ENCODE results near the gene DEGS2. TPM values are rescaled to one million over a fixed set of nuclear protein-coding genes. Genes with fewer than 3 reads are reported as not detected.

Gene DEGS2
- total and polyA plus RNA-seq, 4 experiments from 2014 or later: 0.14 to 0.81 TPM; not detected in 2

- peaks cover 0 to 18% (median 6%) of the 10 kb centered on the region in 8 donors for H3K9me3 Mint-ChIP-seq
- peaks cover 0 to 11% of the 10 kb centered on the region in 2 donors for H3K9me3 ChIP-seq (ENCODE audit: control insufficient read depth in 1 of 2, low read length in 2 of 2)
- no peak overlapping the region for H3K27ac Mint-ChIP-seq
- no peak overlapping the region for H3K4me3 ChIP-seq (ENCODE audit: low read length in 2 of 2)
- peaks cover 2 to 5% of the 10 kb centered on the region in 2 donors for H3K36me3 Mint-ChIP-seq
- no peaks in the 10 kb centered on the region for H3K36me3 ChIP-seq (ENCODE audit: insufficient read depth, low read length)
- POLR2A ChIA-PET (ENCODE audit: partially characterized antibody): interaction anchor here (0.8 to 5.7 kb wide), 2 partner anchors 11 to 14 kb away, joined by 4 to 34 read pairs; no protein-coding TSS in a partner anchor
- intact Hi-C loops (cut with micrococcal nuclease): no loop called here
- H3K4me1 ChIP-seq (ENCODE audit: insufficient read depth, low read length): peaks cover 9% of the 10 kb centered on the region
- H3K27me3 Mint-ChIP-seq: peaks cover 11 to 12% of the 10 kb centered on the region in 2 donors
- peaks cover 0 to 5% (median 1%) of the 10 kb centered on the region in 4 donors for H3K4me1 Mint-ChIP-seq
- H3K4me3 Mint-ChIP-seq: no peak overlapping the region
- no peak for DNase-seq
- H3K27me3 ChIP-seq (ENCODE audit: insufficient read depth, low read length): no peaks in the 10 kb centered on the region
- CTCF ChIA-PET (ENCODE audit: partially characterized antibody): interaction anchor here (1.1 to 2.5 kb wide), 3 partner anchors 8 to 36 kb away, joined by 4 to 10 read pairs (median 6); no protein-coding TSS in a partner anchor
- no peak overlapping the region for H3K27ac ChIP-seq (ENCODE audit: low read depth, low read length)
Observed at GRCh38 chr14:100156776-100157175, 2.7 kb downstream of the DEGS2 start.

GRCh38 chr14:100155756-100156616, 3.5 kb downstream of the DEGS2 start:
- ChIA-PET CTCF (ENCODE audit: partially characterized antibody) (interaction anchor here (0.7 to 2.5 kb wide), 12 partner anchors 8 to 172 kb away, joined by 3 to 10 read pairs (median 4); no protein-coding TSS in a partner anchor), POLR2A (ENCODE audit: partially characterized antibody) (interaction anchor here (0.8 to 5.7 kb wide), 4 partner anchors 10 to 77 kb away, joined by 3 to 34 read pairs (median 4); no protein-coding TSS in a partner anchor)
- Mint-ChIP-seq H3K9me3 (peaks cover 0 to 19% (median 6%) of the 10 kb centered on the region in 8 donors), H3K4me3 (peak overlapping the region in 1 of 8 donors; percentile 15), H3K4me1 (peaks cover 0 to 10% (median 1%) of the 10 kb centered on the region in 4 donors), H3K27me3 (peaks cover 11 to 12% of the 10 kb centered on the region in 2 donors), H3K27ac (no peak overlapping the region), H3K36me3 (peaks cover 2 to 5% of the 10 kb centered on the region in 2 donors)
- Histone ChIP-seq H3K36me3 (ENCODE audit: insufficient read depth, low read length) (no peaks in the 10 kb centered on the region), H3K4me3 (ENCODE audit: low read length in 2 of 2) (no peak overlapping the region), H3K9me3 (ENCODE audit: control insufficient read depth in 1 of 2, low read length in 2 of 2) (peaks cover 0 to 11% of the 10 kb centered on the region in 2 donors), H3K27ac (ENCODE audit: low read depth, low read length) (no peak overlapping the region), H3K27me3 (ENCODE audit: insufficient read depth, low read length) (no peaks in the 10 kb centered on the region), H3K4me1 (ENCODE audit: insufficient read depth, low read length) (peaks cover 9% of the 10 kb centered on the region)
- intact Hi-C loops (cut with micrococcal nuclease): no loop called here
- DNase-seq: no peak

GRCh38 chr14:100155049-100155621, 4.3 kb downstream of the DEGS2 start:
- H3K4me3 Mint-ChIP-seq: peak overlapping the region in 2 of 8 donors; percentile 15 to 38
- peaks cover 11% of the 10 kb centered on the region in 2 donors for H3K27me3 Mint-ChIP-seq

GRCh38 chr14:100153560-100153959, 5.9 kb downstream of the DEGS2 start:
- peaks cover 0 to 21% (median 6%) of the 10 kb centered on the region in 8 donors for H3K9me3 Mint-ChIP-seq
- CTCF ChIA-PET (ENCODE audit: partially characterized antibody): interaction anchor here (0.7 kb wide), 1 partner anchor 79 kb away, joined by 3 read pairs; no protein-coding TSS in a partner anchor
- H3K4me3 Mint-ChIP-seq: no peak overlapping the region
- Histone ChIP-seq H3K4me3 (ENCODE audit: low read length in 2 of 2) (no peak overlapping the region), H3K36me3 (ENCODE audit: insufficient read depth, low read length) (no peaks in the 10 kb centered on the region), H3K27me3 (ENCODE audit: insufficient read depth, low read length) (no peaks in the 10 kb centered on the region), H3K4me1 (ENCODE audit: insufficient read depth, low read length) (no peaks in the 10 kb centered on the region), H3K9me3 (ENCODE audit: control insufficient read depth in 1 of 2, low read length in 2 of 2) (peaks cover 0 to 11% of the 10 kb centered on the region in 2 donors), H3K27ac (ENCODE audit: low read depth, low read length) (no peak overlapping the region)
- DNase-seq: no peak
- peak overlapping the region in 1 of 7 donors; percentile 23 for H3K27ac Mint-ChIP-seq
- intact Hi-C loops (cut with micrococcal nuclease): no loop called here
- H3K4me1 Mint-ChIP-seq: peaks cover 0 to 8% (median 1%) of the 10 kb centered on the region in 4 donors
- POLR2A ChIA-PET (ENCODE audit: partially characterized antibody): interaction anchor here (1.0 to 3.1 kb wide), 2 partner anchors 8 to 10 kb away, joined by 3 to 8 read pairs; no protein-coding TSS in a partner anchor
- H3K36me3 Mint-ChIP-seq: peaks cover 2 to 5% of the 10 kb centered on the region in 2 donors
- peaks cover 5 to 8% of the 10 kb centered on the region in 2 donors for H3K27me3 Mint-ChIP-seq

More at GRCh38 chr14:100155049-100155621, 4.3 kb downstream of the DEGS2 start:
- no peak overlapping the region for H3K27ac ChIP-seq (ENCODE audit: low read depth, low read length)
- H3K36me3 Mint-ChIP-seq: peaks cover 2 to 5% of the 10 kb centered on the region in 2 donors
- ChIA-PET POLR2A (ENCODE audit: partially characterized antibody) (interaction anchor here (1.1 to 5.7 kb wide), 3 partner anchors 9 to 76 kb away, joined by 3 to 34 read pairs (median 4); no protein-coding TSS in a partner anchor), CTCF (ENCODE audit: partially characterized antibody) (interaction anchor here (0.7 to 2.5 kb wide), 11 partner anchors 9 to 171 kb away, joined by 3 to 10 read pairs (median 4); no protein-coding TSS in a partner anchor)
- H3K4me1 ChIP-seq (ENCODE audit: insufficient read depth, low read length): peaks cover 8% of the 10 kb centered on the region
- no peak for DNase-seq
- H3K36me3 ChIP-seq (ENCODE audit: insufficient read depth, low read length): no peaks in the 10 kb centered on the region
- peaks cover 0 to 18% (median 6%) of the 10 kb centered on the region in 8 donors for H3K9me3 Mint-ChIP-seq
- H3K27ac Mint-ChIP-seq: peak overlapping the region in 1 of 7 donors; percentile 68
- intact Hi-C loops (cut with micrococcal nuclease): no loop called here
- peaks cover 0 to 11% of the 10 kb centered on the region in 2 donors for H3K9me3 ChIP-seq (ENCODE audit: control insufficient read depth in 1 of 2, low read length in 2 of 2)
- no peak overlapping the region for H3K4me3 ChIP-seq (ENCODE audit: low read length in 2 of 2)
- H3K4me1 Mint-ChIP-seq: peaks cover 0 to 10% (median 1%) of the 10 kb centered on the region in 4 donors
- no peaks in the 10 kb centered on the region for H3K27me3 ChIP-seq (ENCODE audit: insufficient read depth, low read length)

DNA sequence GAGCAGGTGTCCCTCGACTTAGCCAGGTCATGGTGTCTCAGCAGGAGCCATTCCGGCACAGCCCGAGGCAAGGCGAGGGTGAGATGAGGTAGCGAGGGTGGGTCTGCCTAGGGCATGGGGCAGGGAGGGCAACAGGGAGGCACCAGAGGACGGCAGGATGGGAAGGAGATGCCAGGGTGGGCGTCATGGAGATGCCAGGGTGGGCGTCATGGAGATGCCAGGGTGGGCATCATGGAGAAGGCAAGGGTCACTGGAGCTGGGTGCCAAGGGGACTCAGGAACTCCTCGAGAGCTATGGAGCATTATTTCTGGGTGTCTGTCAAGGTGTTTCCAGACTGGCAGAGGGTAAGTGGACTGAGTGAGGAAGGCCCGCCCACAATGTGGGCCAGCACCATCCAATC, 7.4 kb downstream of the DEGS2 start:
- peaks cover 0 to 21% (median 6%) of the 10 kb centered on the region in 8 donors for H3K9me3 Mint-ChIP-seq
- no peaks in the 10 kb centered on the region for H3K36me3 ChIP-seq (ENCODE audit: insufficient read depth, low read length)
- H3K36me3 Mint-ChIP-seq: peaks cover 4 to 5% of the 10 kb centered on the region in 2 donors
- intact Hi-C loops (cut with micrococcal nuclease): no loop called here
- no peak overlapping the region for H3K27ac ChIP-seq (ENCODE audit: low read depth, low read length)
- POLR2A ChIA-PET (ENCODE audit: partially characterized antibody): interaction anchor here (3.1 kb wide), 1 partner anchor 9 kb away, joined by 8 read pairs; no protein-coding TSS in a partner anchor
- H3K27ac Mint-ChIP-seq: peak overlapping the region in 1 of 7 donors; percentile 87
- H3K4me1 Mint-ChIP-seq: peaks cover 7 to 22% (median 13%) of the 10 kb centered on the region in 4 donors
- peak overlapping the region in 1 of 8 donors; percentile 25 for H3K4me3 Mint-ChIP-seq
- peaks cover 0 to 11% of the 10 kb centered on the region in 2 donors for H3K9me3 ChIP-seq (ENCODE audit: control insufficient read depth in 1 of 2, low read length in 2 of 2)
- CTCF ChIA-PET (ENCODE audit: partially characterized antibody): interaction anchor here (1.2 kb wide), 1 partner anchor 169 kb away, joined by 3 read pairs; no protein-coding TSS in a partner anchor
- peaks cover 2 to 5% of the 10 kb centered on the region in 2 donors for H3K27me3 Mint-ChIP-seq
- no peaks in the 10 kb centered on the region for H3K27me3 ChIP-seq (ENCODE audit: insufficient read depth, low read length)
- peaks cover 14% of the 10 kb centered on the region for H3K4me1 ChIP-seq (ENCODE audit: insufficient read depth, low read length)
- DNase-seq: no peak
- H3K4me3 ChIP-seq (ENCODE audit: low read length in 2 of 2): no peak overlapping the region

GRCh38 chr14:100150932-100151587, 8.4 kb downstream of the DEGS2 start:
- H3K4me1 ChIP-seq (ENCODE audit: insufficient read depth, low read length): peaks cover 24% of the 10 kb centered on the region
- Mint-ChIP-seq H3K27me3 (peaks cover 0 to under 1% of the 10 kb centered on the region in 2 donors), H3K9me3 (peaks cover 0 to 21% (median 6%) of the 10 kb centered on the region in 8 donors), H3K4me1 (peaks cover 7 to 32% (median 20%) of the 10 kb centered on the region in 4 donors), H3K36me3 (peaks cover 4 to 5% of the 10 kb centered on the region in 2 donors), H3K27ac (peak overlapping the region in 1 of 7 donors; percentile 77), H3K4me3 (peak overlapping the region in 1 of 8 donors; percentile 17)
- H3K4me3 ChIP-seq (ENCODE audit: low read length in 2 of 2): no peak overlapping the region
- DNase-seq: no peak
- no peak overlapping the region for H3K27ac ChIP-seq (ENCODE audit: low read depth, low read length)
- H3K27me3 ChIP-seq (ENCODE audit: insufficient read depth, low read length): no peaks in the 10 kb centered on the region
- POLR2A ChIA-PET (ENCODE audit: partially characterized antibody): interaction anchor here (0.5 to 3.1 kb wide), 3 partner anchors 7 to 132 kb away, joined by 3 to 8 read pairs (median 3); no protein-coding TSS in a partner anchor
- intact Hi-C loops (cut with micrococcal nuclease): no loop called here
- H3K9me3 ChIP-seq (ENCODE audit: control insufficient read depth in 1 of 2, low read length in 2 of 2): peaks cover 0 to 11% of the 10 kb centered on the region in 2 donors
- CTCF ChIA-PET (ENCODE audit: partially characterized antibody): interaction anchor here (1.1 to 1.2 kb wide), 2 partner anchors 94 to 168 kb away, joined by 3 read pairs; no protein-coding TSS in a partner anchor
- H3K36me3 ChIP-seq (ENCODE audit: insufficient read depth, low read length): no peaks in the 10 kb centered on the region
